GM12873 (cell line): ENCODE results near the gene OR6C75.

Experiments used
- CTCF ChIP-seq: IDR thresholded peaks from 2 replicates; pipeline ENCODE4 v1.5.1; 2012; ENCODE audit warnings: low read depth, mild to moderate bottlenecking, moderate library complexity, low read length, control low read depth; ENCODE audit not compliant: insufficient read depth; ENCODE audit errors: missing control alignments

The OR6C75 gene

GRCh38 chr12:55362675-55363074, at the start of gene OR6C75:
OR6C75 (plus strand) TSS chr12:55362975; CDS start chr12:55365111, 2,136 bp downstream.
- no peak for TF ChIP-seq CTCF

DNA sequence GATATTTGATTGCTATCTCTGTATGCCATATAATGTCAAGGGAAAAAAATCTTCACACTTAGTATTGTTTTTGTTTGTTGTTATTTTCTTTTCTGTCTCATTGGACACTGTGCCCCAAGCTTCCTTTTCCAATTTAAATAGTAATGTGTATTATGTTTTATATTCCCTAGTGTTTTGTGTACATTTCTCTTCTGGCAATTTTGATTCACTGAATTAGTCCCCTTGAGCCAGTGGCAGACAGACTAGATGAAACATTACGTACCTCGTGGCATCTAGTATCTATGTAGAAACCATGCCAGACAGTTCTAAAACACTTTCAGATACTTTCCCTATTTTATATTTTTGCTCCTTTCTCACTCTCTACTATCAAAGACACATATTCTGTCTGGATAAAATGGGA, 48.7 kb upstream of the OR6C75 start, which contains the start of gene OR6C1:
Gene OR6C1 (plus strand): TSS at position 301 of the 400 bp plus-strand sequence. CDS start 6,257 bp downstream, outside the sequence.
- no peak for TF ChIP-seq CTCF

DNA sequence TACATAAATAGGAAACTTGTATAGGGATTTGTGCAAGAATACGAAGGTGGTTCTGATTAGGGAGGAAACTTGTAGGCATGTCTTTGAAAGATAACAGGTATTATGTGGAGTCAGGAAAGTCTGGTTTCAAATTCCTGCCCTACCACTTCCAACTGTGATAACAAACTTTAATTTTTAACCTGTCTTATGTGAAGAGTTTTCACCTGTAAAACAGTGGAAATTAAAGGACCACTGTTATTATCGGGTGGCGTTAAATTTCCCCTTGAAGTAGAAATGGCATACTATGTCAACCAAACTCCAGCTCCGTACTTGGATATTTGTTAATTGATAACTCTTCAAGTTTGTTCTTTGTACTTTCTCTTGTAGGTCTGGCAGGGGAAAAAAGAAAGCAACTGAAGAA, 42.6 kb upstream of the OR6C75 start:
- TF ChIP-seq CTCF = no peak

GRCh38 chr12:55330446-55330845, 32.3 kb upstream of the OR6C75 start, which contains the start of gene OR6C3:
OR6C3 (plus strand) TSS chr12:55330746; CDS start chr12:55331701, 955 bp downstream.
- TF ChIP-seq CTCF = no peak

GRCh38 chr12:55336002-55336401, 26.8 kb upstream of the OR6C75 start:
- TF ChIP-seq CTCF = no peak

DNA sequence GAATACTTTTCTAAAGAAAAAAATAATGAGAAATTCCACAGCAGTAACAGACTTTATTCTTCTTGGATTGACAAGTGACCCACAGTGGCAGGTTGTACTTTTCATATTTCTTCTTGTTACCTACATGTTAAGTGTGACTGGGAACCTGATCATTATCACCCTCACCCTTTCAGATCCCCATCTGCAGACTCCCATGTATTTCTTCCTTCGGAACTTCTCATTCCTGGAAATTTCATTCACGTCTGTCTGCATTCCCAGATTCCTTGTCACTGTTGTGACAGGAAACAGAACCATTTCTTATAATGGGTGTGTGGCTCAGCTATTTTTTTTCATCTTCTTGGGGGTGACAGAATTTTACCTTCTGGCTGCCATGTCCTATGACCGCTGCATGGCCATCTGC, 2.3 kb downstream of the OR6C75 start:
- no peak for TF ChIP-seq CTCF

- no peak for TF ChIP-seq CTCF
These were observed 9.7 kb downstream of the OR6C75 start for GRCh38 chr12:55372521-55372920.
